GM12891 (cell line): Measurements from ENCODE around the gene GGT1.
"Not testable (repeated sequence)": the region's sequence is repeated elsewhere in the genome, so short reads cannot be mapped to it uniquely, and the experiment has no call there.

ENCODE experiments used
- POLR2A ChIP-seq: IDR thresholded peaks from 2 replicates; pipeline ENCODE4 v1.6.1; 2011; ENCODE audit warnings: low read depth, low read length, control low read depth
- POLR2AphosphoS5 ChIP-seq: IDR thresholded peaks from 2 replicates; pipeline ENCODE4 v1.6.1; 2011; ENCODE audit warnings: low read depth, low read length, control low read depth
- POU2F2 ChIP-seq: IDR thresholded peaks from 2 replicates; pipeline ENCODE4 v1.6.1; 2011; ENCODE audit warnings: low read depth, mild to moderate bottlenecking, control low read depth, low read length, moderate library complexity
- SPI1 ChIP-seq: IDR thresholded peaks from 2 replicates; pipeline ENCODE4 v1.6.1; 2011; ENCODE audit warnings: low read depth, low read length, control low read depth
- TAF1 ChIP-seq: IDR thresholded peaks from 2 replicates; pipeline ENCODE4 v1.6.1; 2011; ENCODE audit warnings: low read depth, low read length, control low read depth

DNA sequence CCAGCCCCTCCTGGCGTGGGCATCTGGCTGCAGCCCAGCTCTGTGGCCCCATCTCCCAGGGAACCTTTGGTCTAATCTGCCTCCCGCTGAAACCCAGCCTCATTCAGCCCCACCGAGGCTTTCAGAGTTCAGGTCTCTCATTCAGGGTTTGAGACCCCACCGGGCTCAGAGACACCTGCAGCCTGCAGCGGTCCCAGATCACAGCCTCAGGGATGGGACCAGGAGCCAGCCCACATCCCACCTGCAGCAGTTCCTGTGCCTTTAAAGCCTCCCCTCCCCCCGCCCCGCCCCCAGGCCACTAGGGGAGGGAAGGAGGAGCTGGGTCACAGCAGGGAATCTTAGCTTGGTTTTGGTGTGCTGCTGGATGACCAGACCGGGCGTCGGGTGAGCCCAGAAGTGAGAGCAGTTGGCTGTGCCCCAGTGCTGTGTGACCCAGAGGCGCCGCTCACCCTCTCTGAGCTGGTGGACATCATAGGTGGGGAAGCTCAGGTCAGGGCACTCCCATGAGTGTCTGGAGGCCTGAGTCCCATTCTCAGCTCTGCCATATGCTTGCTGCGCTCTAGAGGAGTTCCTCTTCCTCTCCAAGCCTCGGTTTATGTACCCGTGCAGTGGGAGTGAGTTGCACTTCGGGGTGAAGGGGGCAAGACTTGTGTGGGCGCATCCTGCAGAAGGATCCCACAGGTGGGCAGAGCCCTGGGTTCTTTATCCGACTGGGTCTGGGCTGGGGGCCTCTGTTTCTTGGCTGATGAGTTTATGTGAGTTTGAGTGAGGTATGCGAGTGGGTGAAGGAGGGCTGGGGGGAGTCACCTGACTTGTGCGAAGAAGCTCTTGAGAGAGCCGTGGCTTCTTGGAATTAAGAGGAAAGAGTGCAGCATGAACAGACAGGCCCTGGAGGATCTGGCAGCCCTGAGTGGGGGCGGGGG is at the start of gene GGT1:
- TF ChIP-seq TAF1, POLR2A, POLR2AphosphoS5, SPI1, POU2F2: not testable (repeated sequence)
